ENCODE measurements around the gene MVD. TPM values are rescaled to one million over a fixed set of nuclear protein-coding genes. Genes with fewer than 3 reads are reported as not detected.

MVD gene
- total RNA-seq, 4 donors from 2014 or later = 32.7 to 49.4 (median 39.9) TPM

GRCh38 chr16:88654363-88655052 is 8.4 kb downstream of the MVD start:
- H3K27me3 ChIP-seq = no peaks in the 10 kb centered on the region
- H3K27ac ChIP-seq = no peak overlapping the region
- H3K36me3 ChIP-seq = peaks cover 0 to 76% (median 6%) of the 10 kb centered on the region in 3 donors
- WGBS, 2 donors = 84 to 86% methylated on average over 24 to 28 of the region's 28 CpGs
- peaks cover 0 to 24% (median 11%) of the 10 kb centered on the region in 4 donors for H3K4me1 ChIP-seq
- no peak for DNase-seq (ENCODE audit: low spot score in 2 of 2)
- no peaks in the 10 kb centered on the region for H3K9me3 ChIP-seq
- no peak overlapping the region for H3K4me3 ChIP-seq
- TF ChIP-seq POLR2A (IDR thresholded peaks at IDR 0.05) = no peak
- TF ChIP-seq CTCF (IDR thresholded peaks at IDR 0.05) = no peak
- no peak for TF ChIP-seq EP300 (IDR thresholded peaks at IDR 0.05)

GRCh38 chr16:88653596-88654362 is 9.1 kb downstream of the MVD start:
- H3K36me3 ChIP-seq = peaks cover 0 to 70% (median 6%) of the 10 kb centered on the region in 3 donors
- H3K4me1 ChIP-seq = peaks cover 0 to 27% (median 13%) of the 10 kb centered on the region in 4 donors
- H3K9me3 ChIP-seq = no peaks in the 10 kb centered on the region
- no peak overlapping the region for H3K4me3 ChIP-seq
- TF ChIP-seq POLR2A (IDR thresholded peaks at IDR 0.05) = no peak
- no peak for TF ChIP-seq CTCF (IDR thresholded peaks at IDR 0.05)
- no peak for TF ChIP-seq EP300 (IDR thresholded peaks at IDR 0.05)
- no peak for DNase-seq (ENCODE audit: low spot score in 2 of 2)
- no peaks in the 10 kb centered on the region for H3K27me3 ChIP-seq
- WGBS, 2 donors = 76 to 84% methylated on average over 27 to 29 of the region's 32 CpGs
- H3K27ac ChIP-seq = no peak overlapping the region

- Histone ChIP-seq H3K9me3 (no peaks in the 10 kb centered on the region), H3K27me3 (no peaks in the 10 kb centered on the region), H3K27ac (no peak overlapping the region), H3K4me1 (peaks cover 0 to 27% (median 14%) of the 10 kb centered on the region in 4 donors), H3K4me3 (no peak overlapping the region), H3K36me3 (peaks cover 0 to 63% (median 6%) of the 10 kb centered on the region in 3 donors)
- no peak for TF ChIP-seq EP300 (IDR thresholded peaks at IDR 0.05)
- TF ChIP-seq CTCF (IDR thresholded peaks at IDR 0.05) = no peak
- no peak for TF ChIP-seq POLR2A (IDR thresholded peaks at IDR 0.05)
- no peak for DNase-seq (ENCODE audit: low spot score in 2 of 2)
- WGBS, 2 donors = 82% methylated on average over 12 to 13 of the region's 13 CpGs
These were observed 9.8 kb downstream of the MVD start for GRCh38 chr16:88653101-88653500.

- TF ChIP-seq CTCF (IDR thresholded peaks at IDR 0.05) (no peak), POLR2A (IDR thresholded peaks at IDR 0.05) (no peak), EP300 (IDR thresholded peaks at IDR 0.05) (no peak)
- Histone ChIP-seq H3K27me3 (no peaks in the 10 kb centered on the region), H3K36me3 (peaks cover 0 to 62% (median 6%) of the 10 kb centered on the region in 3 donors), H3K9me3 (no peaks in the 10 kb centered on the region), H3K4me1 (peaks cover 0 to 27% (median 16%) of the 10 kb centered on the region in 4 donors), H3K4me3 (no peak overlapping the region), H3K27ac (no peak overlapping the region)
- 86 to 100% methylated on average over 7 to 8 of the region's 8 CpGs for WGBS, 2 donors
- no peak for DNase-seq (ENCODE audit: low spot score in 2 of 2)
These were observed 10.2 kb downstream of the MVD start for GRCh38 chr16:88652762-88653063.

All from tibial nerve (tissue), 4 donors.